T-helper 2 cell (primary cell): ENCODE data around the gene KIF15.
"Not testable (repeated sequence)": the region's sequence is repeated elsewhere in the genome, so short reads cannot be mapped to it uniquely, and the experiment has no call there.

Experiments
- DNase-seq, 5 experiments: peaks; one replicate each; pipeline versions ENCODE4 v3.0.0 to v3.0.0-alpha.2; 2012 to 2022
- total RNA-seq, 2 donors: gene quantifications; one replicate each; lab custom pipeline; 2026; lab: John Stamatoyannopoulos, UW

Gene KIF15
- 1.9 to 3.6 reads per million in 2 donors for total RNA-seq

GRCh38 chr3:44761424-44762169, at the start of gene KIF15, which contains the start of gene KIAA1143:
TSS of gene KIF15 (plus strand) at chr3:44761794. CDS start at chr3:44761866, 72 bp downstream.
TSS of gene KIAA1143 (minus strand) at chr3:44761619. CDS start at chr3:44761602, 17 bp downstream.
- DNase-seq: peak; percentile 89 to 99 (median 95)

GRCh38 chr3:44712455-44713075, 49.0 kb upstream of the KIF15 start, which contains the start of gene ZNF502:
TSS of gene ZNF502 (plus strand) at chr3:44712660. CDS start at chr3:44720262, 7,602 bp downstream.
- DNase-seq: peak; percentile 5 to 57 (median 23)

GRCh38 chr3:44721231-44722102, 40.1 kb upstream of the KIF15 start:
- no peak for DNase-seq

- DNase-seq: no peak
These were observed 39.5 kb upstream of the KIF15 start for GRCh38 chr3:44722103-44722401.

- DNase-seq: peak; percentile 36 to 87 (median 72)
These were observed 32.1 kb upstream of the KIF15 start, which contains the start of gene ZNF501 for GRCh38 chr3:44729384-44729910. TSS of gene ZNF501 (plus strand) at chr3:44729635. CDS start at chr3:44734422, 4,787 bp downstream.

GRCh38 chr3:44734646-44735168, 26.9 kb upstream of the KIF15 start:
- DNase-seq: no peak

- DNase-seq: no peak
These were observed 532 bp upstream of the KIF15 start for GRCh38 chr3:44761101-44761423.

- peak in 1 of 5 experiments; percentile 27 for DNase-seq
These were observed 630 bp downstream of the KIF15 start for GRCh38 chr3:44762170-44762677.

- DNase-seq: no peak
These were observed 1.1 kb downstream of the KIF15 start for GRCh38 chr3:44762690-44763089.

GRCh38 chr3:44764248-44764647, 2.7 kb downstream of the KIF15 start:
- no peak for DNase-seq

- no peak for DNase-seq
These were observed 10.0 kb downstream of the KIF15 start for GRCh38 chr3:44771424-44772098.

GRCh38 chr3:44772099-44772442, 10.5 kb downstream of the KIF15 start:
- DNase-seq: no peak

- no peak for DNase-seq
These were observed 21.3 kb downstream of the KIF15 start for GRCh38 chr3:44782891-44783290.

- DNase-seq: no peak
These were observed 33.6 kb downstream of the KIF15 start for GRCh38 chr3:44795197-44795596.

- no peak for DNase-seq
These were observed 40.4 kb downstream of the KIF15 start for GRCh38 chr3:44802011-44802410.

- DNase-seq: no peak
These were observed 41.7 kb downstream of the KIF15 start for GRCh38 chr3:44803298-44803697.

GRCh38 chr3:44805960-44806359, 44.4 kb downstream of the KIF15 start:
- DNase-seq: no peak

- no peak for DNase-seq
These were observed 53.2 kb downstream of the KIF15 start for GRCh38 chr3:44814751-44815150.

- not testable (repeated sequence) for DNase-seq
These were observed 54.7 kb downstream of the KIF15 start for GRCh38 chr3:44816334-44816733.

- DNase-seq: not testable (repeated sequence)
These were observed 59.6 kb downstream of the KIF15 start for GRCh38 chr3:44821206-44821605.

- DNase-seq: no peak
These were observed 63.8 kb downstream of the KIF15 start for GRCh38 chr3:44825264-44825925.
